Activated CD8-positive, alpha-beta memory T cell treated with anti-CD3 and anti-CD28 coated beads, Interleukin-2, amount 50 U/mL, for 24 hours (primary cell): Measurements from ENCODE around the gene CCND1.
"Not testable (repeated sequence)": the region's sequence is repeated elsewhere in the genome, so short reads cannot be mapped to it uniquely, and the experiment has no call there.

Source experiments
- DNase-seq: peaks from one replicate; pipeline ENCODE4 v3.0.0-alpha.2; 2020; ENCODE audit errors: extremely low read depth

The CCND1 gene

DNA sequence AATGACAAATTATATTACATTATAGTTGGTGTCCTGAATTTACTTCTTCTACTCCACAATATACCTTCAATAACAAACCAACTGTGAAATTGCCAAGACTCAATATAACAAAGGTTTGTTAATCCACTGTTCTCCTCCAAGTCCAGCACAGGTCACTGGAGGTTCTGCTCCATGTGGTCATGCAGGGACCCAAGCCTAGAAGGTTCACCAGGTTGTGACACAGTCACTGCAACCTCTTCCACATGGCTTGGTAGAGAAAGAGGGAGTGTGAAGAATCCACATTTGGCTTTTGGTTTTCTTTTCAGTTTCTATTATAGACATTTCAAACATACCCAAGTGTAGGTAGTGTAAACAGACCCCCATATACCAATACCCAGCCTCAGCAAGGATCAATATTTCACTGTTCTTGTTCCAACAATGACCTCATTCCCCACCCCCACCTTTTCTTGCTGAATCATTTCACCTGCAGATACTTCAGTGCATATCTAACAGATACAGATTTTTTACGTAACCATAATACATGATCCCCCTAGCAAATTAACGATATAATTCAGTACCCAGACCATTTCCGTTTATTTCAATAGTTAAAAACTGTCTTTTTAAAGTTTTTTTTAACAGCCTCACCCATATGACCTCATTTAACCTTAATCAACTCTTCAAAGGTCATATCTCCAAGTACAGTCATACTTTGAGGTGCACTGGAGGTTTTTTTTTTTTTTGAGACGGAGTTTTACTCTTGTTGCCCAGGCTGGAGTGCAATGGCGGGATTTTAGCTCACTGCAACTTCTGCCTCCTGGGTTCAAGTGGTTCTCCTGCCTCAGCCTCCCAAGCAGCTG, 48.7 kb downstream of the CCND1 start:
- DNase-seq = no peak

DNA sequence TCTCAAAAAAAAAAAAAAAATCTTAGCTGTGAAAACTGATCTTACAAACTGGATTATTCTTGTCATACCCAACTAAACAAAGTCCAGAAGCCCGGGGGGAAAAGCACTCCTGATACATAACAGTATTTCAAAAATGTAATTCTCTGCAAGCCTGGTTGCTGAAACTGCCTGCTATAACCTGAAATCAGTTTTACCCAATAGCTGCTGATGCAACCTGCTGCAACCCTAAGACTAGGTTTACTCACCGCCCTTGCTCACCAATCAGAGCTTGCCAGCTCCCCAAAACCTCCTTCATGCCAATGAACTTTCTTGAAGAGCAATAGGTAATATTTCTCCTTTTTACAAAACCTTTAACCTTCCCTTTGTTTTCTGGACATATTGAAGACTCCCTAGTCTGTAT, 50.5 kb downstream of the CCND1 start:
- no peak for DNase-seq

DNA sequence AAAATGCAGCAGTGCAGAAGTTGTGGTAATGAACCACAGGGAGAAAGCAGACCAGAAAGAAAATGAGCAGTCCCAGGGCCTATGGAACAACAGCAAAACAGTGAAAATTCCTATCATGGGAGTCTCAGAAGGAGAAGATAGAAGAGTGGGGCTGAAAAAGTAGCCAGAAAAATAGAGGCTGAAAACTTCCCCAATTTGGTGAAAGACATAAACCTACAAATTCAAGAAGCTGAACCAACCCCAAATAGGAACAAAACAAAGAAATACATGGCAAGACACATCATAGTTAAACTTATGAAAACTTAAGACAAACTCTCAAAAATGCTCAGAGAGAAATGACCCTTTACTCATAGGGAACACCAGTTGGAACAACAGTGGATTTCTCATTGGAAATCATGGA, 51.5 kb downstream of the CCND1 start:
- DNase-seq = no peak

DNA sequence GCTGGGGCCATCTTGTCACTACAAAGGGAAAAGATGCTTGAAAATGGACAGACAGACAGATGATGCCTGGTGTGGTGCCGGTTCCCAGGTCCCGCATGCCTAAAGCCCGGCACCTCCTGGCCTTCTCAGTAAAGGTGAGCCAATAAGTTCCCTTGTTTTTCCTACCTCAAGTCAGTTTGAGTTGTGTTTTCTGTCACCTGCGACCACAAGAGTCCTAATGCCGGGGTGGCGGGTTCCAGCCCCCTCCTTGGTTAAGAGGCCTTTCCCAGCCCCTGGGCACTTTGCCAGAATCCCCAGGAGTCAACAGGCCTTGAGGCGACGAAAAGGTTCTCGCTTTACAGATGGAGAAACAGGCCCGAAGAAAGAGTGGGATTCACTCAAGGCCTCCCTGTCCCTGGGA, 53.8 kb downstream of the CCND1 start:
- no peak for DNase-seq

DNA sequence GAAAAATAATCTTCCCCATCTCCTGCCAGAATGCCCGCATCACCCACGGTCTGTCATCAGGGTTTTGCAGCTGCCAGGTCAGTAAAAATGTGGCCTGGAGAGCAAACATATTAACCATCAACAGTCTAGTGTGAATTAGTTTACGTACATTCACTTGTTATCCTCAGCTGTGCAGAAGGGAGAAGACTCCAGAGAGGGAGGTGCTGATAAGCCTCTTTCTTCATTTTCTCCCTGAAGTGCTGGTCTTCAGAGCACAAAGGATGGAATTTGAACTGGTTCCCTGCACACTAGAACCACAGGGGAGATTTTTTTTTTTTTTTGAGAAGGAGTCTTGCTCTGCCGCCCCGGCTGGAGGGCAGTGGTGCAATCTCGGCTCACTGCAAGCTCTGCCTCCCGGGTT, 54.6 kb downstream of the CCND1 start:
- no peak for DNase-seq

DNA sequence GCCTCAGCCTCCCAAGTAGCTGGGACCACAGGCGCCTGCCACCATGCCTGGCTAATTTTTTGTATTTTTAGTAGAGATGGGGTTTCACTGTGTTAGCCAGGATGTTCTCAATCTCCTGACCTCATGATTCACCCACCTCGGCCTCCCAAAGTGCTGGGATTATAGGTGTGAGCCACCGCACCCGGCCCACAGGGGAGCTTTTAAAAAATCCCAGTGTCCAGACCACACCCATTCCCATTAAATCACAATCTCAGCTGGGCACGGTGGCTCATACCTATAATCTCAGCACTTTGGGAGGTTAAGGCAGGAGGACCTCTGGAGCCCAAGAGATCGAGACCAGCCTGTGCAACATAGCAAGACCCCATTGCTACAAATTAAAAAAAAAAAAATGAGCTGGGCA, 55.0 kb downstream of the CCND1 start:
- not testable (repeated sequence) for DNase-seq

DNA sequence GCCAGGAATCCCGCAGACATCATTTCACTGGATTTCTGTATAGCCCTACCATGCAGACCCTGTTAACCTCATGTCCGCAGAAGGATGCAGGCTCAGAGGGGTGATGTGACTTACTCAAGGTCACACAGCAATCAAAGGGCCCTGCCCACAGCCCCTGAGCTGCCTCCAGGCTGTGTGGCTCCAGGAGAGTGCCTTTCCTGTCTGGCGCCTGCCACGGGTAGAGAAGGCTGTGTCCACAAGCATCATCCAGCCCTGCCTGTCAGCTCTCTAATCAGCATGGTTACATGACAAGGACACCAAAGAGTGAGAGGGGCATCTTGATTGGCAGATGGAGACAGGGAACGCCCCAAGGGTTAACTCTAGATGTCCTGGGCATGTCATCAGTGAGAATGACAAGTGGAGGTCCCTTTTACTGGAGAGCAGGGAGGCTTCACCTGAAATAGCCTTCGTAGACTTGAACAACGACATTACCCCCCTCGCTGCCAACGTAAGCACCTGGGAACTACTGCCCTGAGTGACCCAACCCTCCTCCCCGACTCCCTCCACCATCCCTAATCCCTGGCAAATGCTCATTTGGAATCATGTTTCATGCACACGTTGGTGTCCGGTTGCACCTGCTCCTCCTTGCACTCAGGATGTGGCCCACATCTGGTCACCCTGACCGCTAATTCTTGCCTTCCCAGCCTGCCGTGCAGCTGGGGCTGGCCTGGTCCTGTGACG, 56.0 kb downstream of the CCND1 start:
- no peak for DNase-seq

DNA sequence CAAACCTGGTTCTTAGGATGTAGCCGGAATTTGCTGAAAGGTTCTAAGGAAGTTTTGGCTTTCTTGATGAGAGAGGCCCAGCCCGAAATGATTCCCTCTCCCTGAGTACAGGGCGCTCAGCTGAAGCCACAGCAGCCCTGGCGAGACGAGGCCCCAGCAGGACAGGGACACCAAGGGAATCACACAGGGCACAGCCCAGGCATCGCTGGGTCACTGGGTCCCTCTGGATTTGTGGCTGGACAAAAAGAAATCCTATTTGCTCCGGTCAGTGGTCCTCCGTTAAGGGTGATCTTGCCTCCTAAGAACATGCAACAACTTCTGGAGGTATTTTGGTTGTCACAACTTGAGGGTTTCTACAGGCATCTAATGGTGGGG, 56.5 kb downstream of the CCND1 start:
- DNase-seq = no peak

DNA sequence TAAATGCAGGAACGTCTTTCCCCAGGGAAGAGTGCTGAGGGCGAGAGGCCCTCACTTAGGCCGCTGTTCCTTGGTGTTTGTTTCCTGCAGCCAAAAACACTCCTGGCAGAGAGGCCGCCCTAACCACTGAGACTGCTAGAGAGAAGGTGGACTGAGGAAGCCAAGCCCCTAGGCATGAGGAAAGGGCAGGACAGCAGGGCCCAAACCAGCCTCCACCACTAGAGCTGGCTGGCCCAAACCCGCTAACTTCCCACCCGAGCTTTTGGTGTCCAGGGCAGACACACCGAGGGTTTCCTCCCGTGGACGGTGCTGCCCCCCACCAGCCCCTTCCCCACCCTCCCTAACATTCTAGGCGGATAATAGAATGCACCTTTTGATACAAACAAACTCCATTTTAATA, 56.9 kb downstream of the CCND1 start:
- no peak for DNase-seq

DNA sequence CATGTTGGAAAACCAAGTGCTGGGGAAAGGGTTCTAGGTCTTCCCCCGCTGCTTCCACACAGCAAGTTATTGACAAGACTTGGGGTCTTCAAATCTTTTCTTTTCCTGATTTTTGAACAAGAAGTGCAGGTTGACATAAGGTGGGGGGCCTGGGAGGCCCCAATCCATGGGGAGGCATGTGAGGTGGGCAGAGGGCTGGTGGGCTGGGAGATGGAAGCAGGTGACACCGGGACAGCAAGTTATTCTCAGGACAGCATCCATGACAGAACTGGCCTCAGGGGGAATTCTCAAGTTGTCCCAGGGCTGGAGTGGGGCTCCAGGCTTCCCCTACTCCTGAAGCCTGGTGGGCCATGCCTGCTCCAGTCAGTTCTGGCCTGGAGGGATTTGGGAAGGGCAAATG, 57.4 kb downstream of the CCND1 start:
- no peak for DNase-seq

DNA sequence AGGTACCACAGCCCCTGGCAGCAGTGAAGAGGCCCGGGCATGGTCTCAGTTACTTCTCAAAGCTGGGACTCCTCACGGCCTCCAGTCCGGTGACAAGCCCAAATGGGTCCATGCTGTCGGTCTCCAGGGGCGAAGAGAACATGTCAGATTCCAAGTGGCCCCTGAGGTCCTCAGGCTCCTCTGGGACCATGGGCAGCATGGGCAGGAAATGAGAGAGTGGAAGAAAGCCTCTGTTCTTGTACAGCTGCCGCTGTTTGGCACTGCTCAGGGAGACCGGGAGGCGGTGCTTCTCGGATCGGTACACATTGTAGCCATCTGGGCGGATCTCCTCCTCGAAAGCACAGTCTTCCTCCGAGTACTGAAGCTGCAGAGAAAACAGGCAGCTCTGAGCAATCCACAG, 58.3 kb downstream of the CCND1 start:
- no peak for DNase-seq

DNA sequence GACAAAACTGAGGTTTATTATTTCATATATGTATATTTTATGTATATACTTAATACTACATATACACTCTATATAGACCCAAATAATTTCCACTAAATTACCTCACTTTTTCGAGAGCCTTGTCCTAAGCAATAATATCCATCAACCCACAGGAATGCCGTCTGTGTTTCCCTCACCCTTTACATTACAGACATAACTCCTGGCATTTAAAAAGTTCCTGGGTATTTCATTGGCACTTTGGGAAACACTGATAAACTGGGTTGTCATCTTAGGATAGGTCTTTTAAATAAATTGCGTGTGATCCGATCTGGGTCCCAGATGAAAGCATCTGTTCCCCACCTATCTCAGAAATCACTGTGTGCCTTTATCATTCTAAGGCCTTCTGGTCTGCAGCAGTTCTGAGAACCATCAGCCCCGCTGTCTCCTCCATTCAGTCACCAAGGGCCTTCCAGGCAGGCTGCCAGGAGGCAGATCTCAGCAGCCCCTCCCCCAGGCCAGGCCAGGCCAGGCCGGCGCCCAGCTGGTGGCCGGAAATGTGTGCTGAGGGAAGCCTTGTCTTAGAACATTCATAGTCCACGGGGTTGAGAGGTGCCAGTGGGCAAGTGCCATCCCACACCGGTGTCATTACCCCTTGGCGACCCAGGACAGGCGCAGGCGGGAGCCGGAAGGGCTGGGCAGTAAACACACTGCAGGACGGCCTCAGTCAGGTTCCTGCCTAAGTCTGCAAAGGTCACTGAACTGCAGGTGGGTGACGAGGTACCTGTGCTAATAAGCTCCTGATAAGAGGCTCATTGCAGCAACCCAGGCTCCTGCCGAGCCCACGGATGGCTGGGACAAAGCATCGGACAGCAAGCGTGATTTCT, 59.6 kb downstream of the CCND1 start:
- no peak for DNase-seq

DNA sequence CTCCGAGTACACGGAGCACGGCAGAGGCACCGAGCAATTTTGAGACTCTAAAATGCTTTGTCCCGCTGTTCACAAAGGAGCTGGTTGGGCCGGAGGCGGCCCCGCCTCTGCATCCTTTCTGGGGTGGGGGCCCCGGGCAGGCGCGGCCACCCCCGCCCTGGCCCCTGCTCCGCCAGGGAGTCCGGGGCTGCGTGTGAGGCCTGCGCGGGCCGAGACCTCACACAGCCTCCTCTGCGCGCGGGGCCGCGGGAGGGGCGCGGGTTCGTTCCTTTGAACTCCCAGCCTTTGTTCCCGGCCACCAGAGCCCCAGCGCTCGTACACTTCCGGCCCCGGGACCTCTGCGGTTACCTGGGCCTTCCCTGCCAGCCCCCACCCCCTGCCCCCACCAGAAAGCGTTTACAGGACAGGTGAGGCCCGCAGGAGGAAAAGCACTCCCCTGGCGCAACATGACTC, 61.3 kb downstream of the CCND1 start:
- no peak for DNase-seq

DNA sequence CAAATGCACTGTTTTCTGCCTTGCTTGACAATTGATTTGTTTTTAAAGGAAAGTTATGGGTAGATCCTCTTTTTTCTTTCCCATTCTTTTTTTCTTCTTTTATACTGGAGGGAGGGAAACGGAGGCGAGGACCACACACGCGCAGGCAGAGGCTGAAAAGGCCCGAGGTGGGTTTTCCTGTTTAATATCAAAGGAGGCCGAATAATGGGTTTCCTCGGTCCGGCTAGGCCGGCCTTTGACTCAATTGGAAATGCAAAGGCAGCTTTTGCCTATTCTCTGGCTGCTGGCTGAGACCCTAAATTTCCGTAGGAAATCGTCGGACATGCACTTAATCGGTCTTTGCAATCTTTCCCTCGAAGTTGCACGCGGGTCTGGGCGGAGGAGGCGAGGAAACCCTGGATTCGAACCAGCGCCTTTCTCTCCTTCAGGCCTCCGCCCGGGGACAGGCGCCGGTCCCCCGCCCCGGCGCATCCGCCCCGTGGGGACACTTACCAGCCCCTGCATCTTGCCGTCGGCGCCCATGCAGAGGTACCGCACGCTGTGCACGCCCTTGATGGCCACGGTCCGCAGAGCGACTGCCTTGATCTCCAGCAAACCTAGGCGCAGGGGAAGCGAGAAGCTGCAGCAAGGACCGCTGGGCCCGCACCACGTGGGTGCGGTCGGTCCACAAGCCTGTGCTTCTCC, 62.0 kb downstream of the CCND1 start:
- no peak for DNase-seq

DNA sequence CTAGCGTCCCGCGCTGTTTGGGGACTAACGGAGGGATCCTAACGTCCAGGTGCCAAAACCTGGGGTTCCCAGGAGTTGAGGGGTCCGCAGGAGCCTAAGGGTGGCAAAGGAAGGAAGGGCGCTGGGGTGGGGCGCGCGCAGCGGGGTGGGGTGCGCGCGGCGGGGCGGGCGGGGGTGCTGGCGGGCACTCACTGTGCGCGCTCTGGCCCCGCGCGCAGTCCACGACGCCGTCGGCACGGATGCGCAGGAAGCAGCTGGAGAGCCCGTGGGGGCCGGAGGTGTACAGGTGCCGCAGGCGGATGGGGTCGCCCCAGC, 62.5 kb downstream of the CCND1 start:
- no peak for DNase-seq
